GM23338 (cell line): ENCODE measurements around the gene DCPS. TPM values are rescaled to one million over a fixed set of nuclear protein-coding genes. Genes with fewer than 3 reads are reported as not detected.

Experiments used
- ATAC-seq: fragments of 200-7000 bp; cut with Tn5 transposase; 3 replicates; pipeline ENCODE4 v1.9.1; 2020
- DNase-seq: peaks from one replicate; pipeline ENCODE4 v3.0.0-alpha.2; 2015; ENCODE audit warnings: low spot score
- H2AFZ ChIP-seq: fragments of 200-600 bp; sonication (generic); 2 replicates; pipeline ENCODE4 v1.8.0; 2016; ENCODE audit warnings: antibody characterized with exemption, mild to moderate bottlenecking, moderate library complexity
- H3F3A ChIP-seq: fragments of 200-600 bp; sonication (generic); replicated peaks from 2 replicates; pipeline ENCODE4 v1.8.0; 2017; ENCODE audit warnings: antibody characterized with exemption, mixed run types, low read depth
- H3K27ac ChIP-seq: fragments of 200-600 bp; sonication (generic); 2 replicates; pipeline ENCODE4 v1.6.1; 2016; ENCODE audit warnings: low read depth
- H3K27me3 ChIP-seq: fragments of 200-600 bp; sonication (generic); 2 replicates; pipeline ENCODE4 v1.8.0; 2016; ENCODE audit warnings: mild to moderate bottlenecking, mixed run types, moderate library complexity; ENCODE audit not compliant: insufficient read depth
- H3K36me3 ChIP-seq: fragments of 200-600 bp; sonication (generic); 2 replicates; pipeline ENCODE4 v1.8.0; 2016; ENCODE audit warnings: mild to moderate bottlenecking; ENCODE audit not compliant: insufficient read depth
- H3K4me1 ChIP-seq: fragments of 200-600 bp; sonication (generic); 2 replicates; pipeline ENCODE4 v1.8.0; 2016; ENCODE audit warnings: mild to moderate bottlenecking, moderate library complexity; ENCODE audit not compliant: insufficient read depth
- H3K4me2 ChIP-seq: fragments of 200-600 bp; sonication (generic); 2 replicates; pipeline ENCODE4 v1.7.1; 2017; ENCODE audit warnings: mixed run types
- H3K4me3 ChIP-seq: fragments of 200-600 bp; sonication (generic); 2 replicates; pipeline ENCODE4 v1.6.1; 2016; ENCODE audit warnings: mixed run types
- H3K79me2 ChIP-seq: fragments of 200-600 bp; sonication (generic); replicated peaks from 2 replicates; pipeline ENCODE4 v1.8.0; 2017; ENCODE audit warnings: mild to moderate bottlenecking; ENCODE audit not compliant: insufficient read depth
- H3K9me2 ChIP-seq: fragments of 200-600 bp; sonication (generic); 2 replicates; pipeline ENCODE4 v1.8.0; 2017; ENCODE audit not compliant: insufficient read depth
- H4K20me1 ChIP-seq: fragments of 200-600 bp; sonication (generic); replicated peaks from 2 replicates; pipeline ENCODE4 v1.8.0; 2017; ENCODE audit warnings: mild to moderate bottlenecking; ENCODE audit not compliant: insufficient read depth
- H3K27ac Mint-ChIP-seq: 2 replicates; pipeline ENCODE4 v1.8.0; 2020; ENCODE audit warnings: inconsistent platforms, mild to moderate bottlenecking, moderate library complexity, mixed read lengths
- H3K27me3 Mint-ChIP-seq: 3 replicates; pipeline ENCODE4 v1.8.0; 2022; ENCODE audit warnings: low read depth, mild to moderate bottlenecking, moderate library complexity, mixed read lengths, inconsistent platforms; ENCODE audit not compliant: insufficient read depth, poor library complexity
- H3K36me3 Mint-ChIP-seq: 3 replicates; pipeline ENCODE4 v1.8.0; 2021; ENCODE audit warnings: low read depth, mild to moderate bottlenecking, inconsistent platforms, moderate library complexity, mixed read lengths
- H3K4me1 Mint-ChIP-seq: 3 replicates; pipeline ENCODE4 v1.8.0; 2020; ENCODE audit warnings: mild to moderate bottlenecking, inconsistent platforms, mixed read lengths
- H3K4me3 Mint-ChIP-seq: 3 replicates; pipeline ENCODE4 v1.8.0; 2021; ENCODE audit warnings: moderate library complexity, mild to moderate bottlenecking, inconsistent platforms, mixed read lengths
- H3K9me3 Mint-ChIP-seq: 3 replicates; pipeline ENCODE4 v1.8.0; 2020; ENCODE audit warnings: moderate library complexity, mild to moderate bottlenecking, inconsistent platforms, mixed read lengths
- CREB1 ChIP-seq: fragments of 250-450 bp; sonication (Bioruptor Pico); IDR thresholded peaks from 2 replicates; pipeline ENCODE4 v1.5.0; 2020; ENCODE audit warnings: low read depth, mild to moderate bottlenecking, moderate library complexity
- EZH2 ChIP-seq: fragments of 200-600 bp; sonication (generic); IDR thresholded peaks from one replicate; pipeline ENCODE4 v1.8.0; 2017; ENCODE audit warnings: antibody characterized with exemption, mild to moderate bottlenecking, low read depth; ENCODE audit not compliant: unreplicated experiment
- EZH2phosphoT487 ChIP-seq: fragments of 200-600 bp; sonication (generic); IDR thresholded peaks from one replicate; pipeline ENCODE4 v1.8.1; 2018; ENCODE audit warnings: antibody characterized with exemption; ENCODE audit not compliant: unreplicated experiment
- JUNB ChIP-seq: IDR thresholded peaks from one replicate; pipeline ENCODE4 v1.6.1; 2016; ENCODE audit warnings: antibody characterized with exemption; ENCODE audit not compliant: unreplicated experiment
- NANOG ChIP-seq: IDR thresholded peaks from 2 replicates; pipeline ENCODE4 v1.6.1; 2016; ENCODE audit warnings: antibody characterized with exemption, borderline replicate concordance
- STAT1 ChIP-seq: IDR thresholded peaks from one replicate; pipeline ENCODE4 v1.6.1; 2016; ENCODE audit warnings: antibody characterized with exemption; ENCODE audit not compliant: unreplicated experiment
- ZNF331 ChIP-seq: fragments of 250-450 bp; sonication (Bioruptor Pico); IDR thresholded peaks from 2 replicates; pipeline ENCODE4 v1.5.0; 2020; ENCODE audit warnings: low read depth, mild to moderate bottlenecking, moderate library complexity
- polyA plus RNA-seq: library from polyadenylated mRNA; unstranded; fragments of >200 nt; fragmentation: Nextera tagmentation; extraction: Ambion mirVana; gene quantifications from 2 replicates; pipeline ENCODE4 v1.2.1, GENCODE V29; 2016
- total RNA-seq: library from RNA; depleted of rRNA; stranded (reverse); fragments of >200 nt; shearing (Covaris generic); gene quantifications from 2 replicates; pipeline ENCODE4 v1.2.3, GENCODE V29; 2014
- TF ChIP-seq, protein P1 (sequence below): IDR thresholded peaks from 2 replicates; pipeline ENCODE4 v1.6.1; 2016; ENCODE audit warnings: antibody characterized with exemption
- TF ChIP-seq, protein P2 (sequence below): fragments of 250-450 bp; sonication (Bioruptor Pico); IDR thresholded peaks from 2 replicates; pipeline ENCODE4 v1.5.0; 2020; ENCODE audit warnings: mild to moderate bottlenecking, moderate library complexity
- TF ChIP-seq, protein P3 (sequence below): IDR thresholded peaks from one replicate; pipeline ENCODE4 v1.6.1; 2018; ENCODE audit warnings: antibody characterized with exemption; ENCODE audit not compliant: unreplicated experiment

The DCPS gene
- total and polyA plus RNA-seq, 2 experiments from 2014 or later, result 26.8 to 46.4 TPM

DNA sequence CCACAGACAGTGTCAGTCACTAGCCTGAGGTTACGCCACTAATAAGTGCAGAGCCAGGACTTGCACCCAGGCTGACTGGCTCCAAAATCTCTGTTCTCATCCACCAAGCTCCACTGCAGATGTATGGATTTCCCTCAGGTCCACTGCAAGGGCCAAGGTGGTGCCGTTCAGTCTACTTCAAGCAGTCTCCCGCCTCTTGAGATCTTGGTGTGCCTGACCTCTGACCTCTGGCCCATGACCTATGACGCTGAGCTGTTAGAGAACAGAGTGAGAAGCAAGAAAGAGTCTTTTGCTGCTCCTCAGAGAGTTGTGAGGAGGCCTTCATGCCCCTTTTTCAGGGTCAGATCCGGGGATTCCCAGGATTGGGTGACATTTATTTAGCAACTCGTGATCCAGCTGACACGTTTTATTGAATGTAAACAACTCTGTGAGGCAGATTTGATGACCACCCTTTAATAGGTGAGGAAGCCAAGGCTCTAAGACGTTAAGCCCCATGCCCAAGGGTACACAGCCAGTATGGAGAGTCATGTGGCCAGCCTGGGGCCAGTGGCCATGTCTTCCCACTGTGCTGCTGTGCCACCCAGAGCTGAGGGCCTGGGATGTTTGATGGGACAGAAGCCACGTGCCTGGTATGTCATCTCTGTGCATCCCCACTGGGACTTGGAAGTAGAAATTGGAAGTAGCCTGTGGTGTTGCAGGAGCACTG lies 25.2 kb downstream of the DCPS start:
- Mint-ChIP-seq H3K9me3 (no peaks in the 10 kb centered on the region), H3K36me3 (no peaks in the 10 kb centered on the region; the same call in 2 of the 3 replicates), H3K27me3 (no peaks in the 10 kb centered on the region), H3K4me1 (peaks cover 16% of the 10 kb centered on the region), H3K27ac (no peak overlapping the region), H3K4me3 (no peak overlapping the region)
- no peak overlapping the region for H3K4me2 ChIP-seq
- TF ChIP-seq EZH2, result no peak
- TF ChIP-seq CREB1, result no peak
- TF ChIP-seq ZNF331 (CRISPR knock-in tag), result no peak
- TF ChIP-seq, protein P1, sequence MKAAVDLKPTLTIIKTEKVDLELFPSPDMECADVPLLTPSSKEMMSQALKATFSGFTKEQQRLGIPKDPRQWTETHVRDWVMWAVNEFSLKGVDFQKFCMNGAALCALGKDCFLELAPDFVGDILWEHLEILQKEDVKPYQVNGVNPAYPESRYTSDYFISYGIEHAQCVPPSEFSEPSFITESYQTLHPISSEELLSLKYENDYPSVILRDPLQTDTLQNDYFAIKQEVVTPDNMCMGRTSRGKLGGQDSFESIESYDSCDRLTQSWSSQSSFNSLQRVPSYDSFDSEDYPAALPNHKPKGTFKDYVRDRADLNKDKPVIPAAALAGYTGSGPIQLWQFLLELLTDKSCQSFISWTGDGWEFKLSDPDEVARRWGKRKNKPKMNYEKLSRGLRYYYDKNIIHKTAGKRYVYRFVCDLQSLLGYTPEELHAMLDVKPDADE, result no peak
- TF ChIP-seq NANOG, result no peak
- no peak for TF ChIP-seq STAT1
- TF ChIP-seq JUNB, result no peak
- TF ChIP-seq, protein P2, sequence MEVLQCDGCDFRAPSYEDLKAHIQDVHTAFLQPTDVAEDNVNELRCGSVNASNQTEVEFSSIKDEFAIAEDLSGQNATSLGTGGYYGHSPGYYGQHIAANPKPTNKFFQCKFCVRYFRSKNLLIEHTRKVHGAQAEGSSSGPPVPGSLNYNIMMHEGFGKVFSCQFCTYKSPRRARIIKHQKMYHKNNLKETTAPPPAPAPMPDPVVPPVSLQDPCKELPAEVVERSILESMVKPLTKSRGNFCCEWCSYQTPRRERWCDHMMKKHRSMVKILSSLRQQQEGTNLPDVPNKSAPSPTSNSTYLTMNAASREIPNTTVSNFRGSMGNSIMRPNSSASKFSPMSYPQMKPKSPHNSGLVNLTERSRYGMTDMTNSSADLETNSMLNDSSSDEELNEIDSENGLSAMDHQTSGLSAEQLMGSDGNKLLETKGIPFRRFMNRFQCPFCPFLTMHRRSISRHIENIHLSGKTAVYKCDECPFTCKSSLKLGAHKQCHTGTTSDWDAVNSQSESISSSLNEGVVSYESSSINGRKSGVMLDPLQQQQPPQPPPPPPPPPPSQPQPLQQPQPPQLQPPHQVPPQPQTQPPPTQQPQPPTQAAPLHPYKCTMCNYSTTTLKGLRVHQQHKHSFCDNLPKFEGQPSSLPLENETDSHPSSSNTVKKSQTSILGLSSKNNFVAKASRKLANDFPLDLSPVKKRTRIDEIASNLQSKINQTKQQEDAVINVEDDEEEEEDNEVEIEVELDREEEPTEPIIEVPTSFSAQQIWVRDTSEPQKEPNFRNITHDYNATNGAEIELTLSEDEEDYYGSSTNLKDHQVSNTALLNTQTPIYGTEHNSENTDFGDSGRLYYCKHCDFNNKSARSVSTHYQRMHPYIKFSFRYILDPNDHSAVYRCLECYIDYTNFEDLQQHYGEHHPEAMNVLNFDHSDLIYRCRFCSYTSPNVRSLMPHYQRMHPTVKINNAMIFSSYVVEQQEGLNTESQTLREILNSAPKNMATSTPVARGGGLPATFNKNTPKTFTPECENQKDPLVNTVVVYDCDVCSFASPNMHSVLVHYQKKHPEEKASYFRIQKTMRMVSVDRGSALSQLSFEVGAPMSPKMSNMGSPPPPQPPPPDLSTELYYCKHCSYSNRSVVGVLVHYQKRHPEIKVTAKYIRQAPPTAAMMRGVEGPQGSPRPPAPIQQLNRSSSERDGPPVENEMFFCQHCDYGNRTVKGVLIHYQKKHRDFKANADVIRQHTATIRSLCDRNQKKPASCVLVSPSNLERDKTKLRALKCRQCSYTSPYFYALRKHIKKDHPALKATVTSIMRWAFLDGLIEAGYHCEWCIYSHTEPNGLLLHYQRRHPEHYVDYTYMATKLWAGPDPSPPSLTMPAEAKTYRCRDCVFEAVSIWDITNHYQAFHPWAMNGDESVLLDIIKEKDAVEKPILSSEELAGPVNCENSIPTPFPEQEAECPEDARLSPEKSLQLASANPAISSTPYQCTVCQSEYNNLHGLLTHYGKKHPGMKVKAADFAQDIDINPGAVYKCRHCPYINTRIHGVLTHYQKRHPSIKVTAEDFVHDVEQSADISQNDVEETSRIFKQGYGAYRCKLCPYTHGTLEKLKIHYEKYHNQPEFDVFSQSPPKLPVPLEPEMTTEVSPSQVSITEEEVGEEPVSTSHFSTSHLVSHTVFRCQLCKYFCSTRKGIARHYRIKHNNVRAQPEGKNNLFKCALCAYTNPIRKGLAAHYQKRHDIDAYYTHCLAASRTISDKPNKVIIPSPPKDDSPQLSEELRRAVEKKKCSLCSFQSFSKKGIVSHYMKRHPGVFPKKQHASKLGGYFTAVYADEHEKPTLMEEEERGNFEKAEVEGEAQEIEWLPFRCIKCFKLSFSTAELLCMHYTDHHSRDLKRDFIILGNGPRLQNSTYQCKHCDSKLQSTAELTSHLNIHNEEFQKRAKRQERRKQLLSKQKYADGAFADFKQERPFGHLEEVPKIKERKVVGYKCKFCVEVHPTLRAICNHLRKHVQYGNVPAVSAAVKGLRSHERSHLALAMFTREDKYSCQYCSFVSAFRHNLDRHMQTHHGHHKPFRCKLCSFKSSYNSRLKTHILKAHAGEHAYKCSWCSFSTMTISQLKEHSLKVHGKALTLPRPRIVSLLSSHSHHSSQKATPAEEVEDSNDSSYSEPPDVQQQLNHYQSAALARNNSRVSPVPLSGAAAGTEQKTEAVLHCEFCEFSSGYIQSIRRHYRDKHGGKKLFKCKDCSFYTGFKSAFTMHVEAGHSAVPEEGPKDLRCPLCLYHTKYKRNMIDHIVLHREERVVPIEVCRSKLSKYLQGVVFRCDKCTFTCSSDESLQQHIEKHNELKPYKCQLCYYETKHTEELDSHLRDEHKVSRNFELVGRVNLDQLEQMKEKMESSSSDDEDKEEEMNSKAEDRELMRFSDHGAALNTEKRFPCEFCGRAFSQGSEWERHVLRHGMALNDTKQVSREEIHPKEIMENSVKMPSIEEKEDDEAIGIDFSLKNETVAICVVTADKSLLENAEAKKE (CRISPR knock-in tag), result no peak
- TF ChIP-seq, protein P3, sequence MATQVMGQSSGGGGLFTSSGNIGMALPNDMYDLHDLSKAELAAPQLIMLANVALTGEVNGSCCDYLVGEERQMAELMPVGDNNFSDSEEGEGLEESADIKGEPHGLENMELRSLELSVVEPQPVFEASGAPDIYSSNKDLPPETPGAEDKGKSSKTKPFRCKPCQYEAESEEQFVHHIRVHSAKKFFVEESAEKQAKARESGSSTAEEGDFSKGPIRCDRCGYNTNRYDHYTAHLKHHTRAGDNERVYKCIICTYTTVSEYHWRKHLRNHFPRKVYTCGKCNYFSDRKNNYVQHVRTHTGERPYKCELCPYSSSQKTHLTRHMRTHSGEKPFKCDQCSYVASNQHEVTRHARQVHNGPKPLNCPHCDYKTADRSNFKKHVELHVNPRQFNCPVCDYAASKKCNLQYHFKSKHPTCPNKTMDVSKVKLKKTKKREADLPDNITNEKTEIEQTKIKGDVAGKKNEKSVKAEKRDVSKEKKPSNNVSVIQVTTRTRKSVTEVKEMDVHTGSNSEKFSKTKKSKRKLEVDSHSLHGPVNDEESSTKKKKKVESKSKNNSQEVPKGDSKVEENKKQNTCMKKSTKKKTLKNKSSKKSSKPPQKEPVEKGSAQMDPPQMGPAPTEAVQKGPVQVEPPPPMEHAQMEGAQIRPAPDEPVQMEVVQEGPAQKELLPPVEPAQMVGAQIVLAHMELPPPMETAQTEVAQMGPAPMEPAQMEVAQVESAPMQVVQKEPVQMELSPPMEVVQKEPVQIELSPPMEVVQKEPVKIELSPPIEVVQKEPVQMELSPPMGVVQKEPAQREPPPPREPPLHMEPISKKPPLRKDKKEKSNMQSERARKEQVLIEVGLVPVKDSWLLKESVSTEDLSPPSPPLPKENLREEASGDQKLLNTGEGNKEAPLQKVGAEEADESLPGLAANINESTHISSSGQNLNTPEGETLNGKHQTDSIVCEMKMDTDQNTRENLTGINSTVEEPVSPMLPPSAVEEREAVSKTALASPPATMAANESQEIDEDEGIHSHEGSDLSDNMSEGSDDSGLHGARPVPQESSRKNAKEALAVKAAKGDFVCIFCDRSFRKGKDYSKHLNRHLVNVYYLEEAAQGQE, result no peak
- TF ChIP-seq EZH2phosphoT487, result no peak
- no peaks in the 10 kb centered on the region for H4K20me1 ChIP-seq
- H3K9me2 ChIP-seq, result no peaks in the 10 kb centered on the region
- H3K79me2 ChIP-seq, result no peaks in the 10 kb centered on the region; the same call in 1 of the 2 replicates
- no peak for DNase-seq
- H2AFZ ChIP-seq, result no peak overlapping the region
- H3K27me3 ChIP-seq, result no peaks in the 10 kb centered on the region
- ATAC-seq, result no peak
- no peak overlapping the region for H3K27ac ChIP-seq
- no peaks in the 10 kb centered on the region for H3K36me3 ChIP-seq
- H3K4me3 ChIP-seq, result no peak overlapping the region
- H3K4me1 ChIP-seq, result no peaks in the 10 kb centered on the region
- H3F3A ChIP-seq, result no peaks in the 10 kb centered on the region
